Activated CD8-positive, alpha-beta memory T cell treated with anti-CD3 and anti-CD28 coated beads for 1 hour (primary cell): ENCODE measurements around the gene LIN7B.
"Not testable (repeated sequence)": the region's sequence is repeated elsewhere in the genome, so short reads cannot be mapped to it uniquely, and the experiment has no call there.

Source experiments
- DNase-seq, 2 donors: peaks; one replicate each; pipeline ENCODE4 v3.0.0-alpha.2; 2020; ENCODE audit warnings: low read depth in 1 of 2; ENCODE audit errors: extremely low read depth in 1 of 2

LIN7B gene

DNA sequence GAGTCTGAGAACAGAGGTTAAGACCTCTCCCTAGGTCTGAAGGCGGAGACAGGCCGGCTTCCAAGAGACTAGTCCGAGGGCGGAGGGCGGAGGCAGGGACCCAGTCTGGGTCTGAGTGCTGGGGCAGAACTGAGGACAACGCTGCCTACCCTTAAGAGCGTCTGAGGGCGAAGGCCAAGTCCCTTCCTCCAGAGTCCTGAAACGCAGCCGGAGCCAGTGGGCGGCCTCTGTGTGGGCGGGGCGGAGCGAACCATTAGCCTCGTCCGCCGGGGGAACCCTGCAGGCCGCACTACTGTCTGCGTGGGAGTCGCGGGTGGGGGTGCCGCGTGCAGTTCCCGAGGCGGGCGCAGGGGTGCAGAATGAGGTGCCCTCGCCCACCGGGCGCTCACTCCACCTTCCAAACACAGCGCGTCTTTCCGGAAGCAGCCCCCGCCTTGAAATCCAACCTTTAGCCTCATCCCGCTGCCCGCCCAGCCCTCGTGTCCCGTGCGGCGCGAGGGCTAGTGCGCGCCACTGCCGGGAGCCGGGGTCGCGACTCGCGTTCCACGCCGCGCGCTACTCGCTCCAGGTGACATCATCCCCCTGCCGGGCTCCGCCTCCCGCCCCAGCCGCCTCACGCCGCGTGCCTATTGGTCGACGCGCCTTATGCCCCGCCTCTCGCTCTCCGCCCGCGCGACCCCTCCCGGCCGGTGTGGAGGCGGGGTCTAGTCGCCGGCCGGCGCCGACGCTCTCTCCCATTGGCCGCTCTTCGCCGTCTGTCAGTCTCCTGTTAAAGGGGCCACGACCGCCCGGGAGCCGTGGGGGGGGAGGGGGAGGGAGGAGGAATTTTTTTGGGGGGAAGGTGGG lies 4.6 kb downstream of the LIN7B start, which contains the start of gene C19orf73:
TSS of gene C19orf73 (minus strand) at position 579 of the 846 bp plus-strand sequence. CDS start at position 458, 121 bp downstream.
- peak; percentile 86 to 92 for DNase-seq

- no peak for DNase-seq
These were observed 5.5 kb downstream of the LIN7B start, which contains the start of gene PPFIA3 for GRCh38 chr19:49119411-49120324. TSS of gene PPFIA3 (plus strand) at chr19:49119544. CDS start at chr19:49127874, 8,330 bp downstream.

DNA sequence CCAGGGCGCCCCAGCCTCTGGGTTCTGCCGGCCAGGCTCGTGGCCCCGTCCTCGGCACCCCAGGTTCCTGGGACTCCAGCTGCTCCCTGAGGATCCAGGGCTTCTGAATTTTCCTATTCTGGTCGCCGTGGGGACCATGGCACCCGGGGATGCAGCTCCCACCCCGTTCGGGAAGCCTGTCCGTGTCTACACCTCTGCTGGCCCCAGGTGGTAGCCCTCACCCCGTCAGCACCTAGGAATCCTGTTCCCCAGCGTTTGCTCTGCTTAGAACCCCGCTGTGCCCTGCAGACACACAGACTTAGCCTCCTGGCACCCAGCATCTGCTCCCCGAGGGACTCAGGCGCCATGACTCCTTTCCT lies 6.1 kb downstream of the LIN7B start:
- no peak for DNase-seq

- no peak for DNase-seq
These were observed 6.7 kb downstream of the LIN7B start for GRCh38 chr19:49120868-49121267.

DNA sequence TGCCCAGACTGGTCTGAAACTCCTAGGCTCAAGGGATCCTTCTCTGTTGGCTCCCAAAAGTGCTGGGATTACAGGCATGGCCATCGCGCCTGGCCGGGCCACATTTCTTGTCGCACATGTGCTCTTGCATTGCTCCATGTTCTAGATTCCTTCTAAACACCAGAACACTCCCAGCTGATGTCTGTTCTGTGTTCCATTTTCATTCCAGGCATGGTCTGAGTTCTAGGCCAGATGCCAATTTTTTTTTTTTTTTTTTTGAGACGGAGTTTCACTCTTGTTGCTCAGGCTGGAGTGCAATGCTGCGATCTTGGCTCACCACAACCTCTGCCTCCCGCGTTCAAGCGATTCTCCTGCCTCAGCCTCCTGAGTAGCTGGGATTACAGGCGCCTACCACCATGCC lies 7.7 kb downstream of the LIN7B start:
- not testable (repeated sequence) for DNase-seq

- not testable (repeated sequence) for DNase-seq
These were observed 9.1 kb downstream of the LIN7B start for GRCh38 chr19:49123285-49123684.

- DNase-seq: no peak
These were observed 11.0 kb downstream of the LIN7B start for GRCh38 chr19:49125025-49125731.

- DNase-seq: no peak
These were observed 12.4 kb downstream of the LIN7B start for GRCh38 chr19:49126575-49126974.

DNA sequence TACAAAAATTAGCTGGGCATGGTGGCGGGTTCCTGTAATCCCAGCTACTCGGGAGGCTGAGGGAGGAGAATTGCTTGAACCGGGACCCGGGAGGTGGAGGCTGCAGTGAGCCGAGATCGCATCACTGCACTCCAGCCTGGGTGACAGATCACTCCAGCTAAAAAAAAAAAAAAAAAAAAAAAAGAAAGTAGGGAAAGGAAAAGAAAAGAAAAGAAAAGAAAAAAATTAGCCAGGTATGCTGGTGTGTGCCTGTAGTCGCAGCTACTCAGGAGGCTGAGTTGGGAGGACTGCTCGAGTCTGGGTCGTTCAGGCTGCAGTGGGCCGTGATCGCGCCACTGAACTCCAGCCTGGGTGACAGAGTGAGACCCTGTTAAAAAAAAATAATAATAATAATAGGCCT lies 13.1 kb downstream of the LIN7B start:
- not testable (repeated sequence) for DNase-seq

DNA sequence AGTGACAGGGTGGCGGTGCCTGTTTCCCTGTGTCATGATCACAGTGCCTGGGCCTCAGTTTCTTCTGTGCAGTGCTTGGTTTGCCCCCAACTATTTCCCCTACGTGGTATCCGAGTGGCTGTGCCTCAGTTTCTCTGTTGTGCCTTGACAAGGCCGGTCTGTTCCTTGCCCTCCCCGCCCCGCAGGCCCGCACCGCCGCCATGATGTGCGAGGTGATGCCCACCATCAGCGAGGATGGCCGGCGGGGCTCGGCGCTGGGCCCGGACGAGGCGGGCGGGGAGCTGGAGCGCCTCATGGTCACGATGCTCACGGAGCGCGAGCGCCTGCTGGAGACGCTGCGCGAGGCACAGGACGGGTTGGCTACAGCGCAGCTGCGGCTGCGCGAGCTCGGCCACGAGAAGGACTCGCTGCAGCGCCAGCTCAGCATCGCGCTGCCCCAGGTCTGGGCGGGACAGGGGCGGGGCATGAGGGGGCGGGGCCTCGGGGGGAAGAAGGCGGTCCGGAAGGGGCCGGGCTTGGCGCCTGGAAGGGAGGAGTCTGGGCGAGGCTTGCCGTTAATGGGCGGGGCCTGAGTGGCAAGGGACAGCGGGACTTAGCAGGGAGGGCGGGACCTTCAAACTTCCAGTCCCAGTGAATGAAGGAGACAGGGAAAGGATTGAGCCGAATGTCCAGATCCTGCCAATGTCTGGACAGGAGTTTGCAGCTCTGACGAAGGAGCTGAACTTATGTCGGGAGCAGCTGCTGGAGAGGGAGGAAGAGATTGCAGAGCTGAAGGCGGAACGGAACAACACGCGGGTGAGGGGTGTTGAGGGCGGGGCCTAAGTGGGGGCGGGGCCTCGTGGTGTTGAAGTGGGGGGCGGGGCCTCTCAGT lies 13.7 kb downstream of the LIN7B start:
- peak; percentile 82 to 91 for DNase-seq

DNA sequence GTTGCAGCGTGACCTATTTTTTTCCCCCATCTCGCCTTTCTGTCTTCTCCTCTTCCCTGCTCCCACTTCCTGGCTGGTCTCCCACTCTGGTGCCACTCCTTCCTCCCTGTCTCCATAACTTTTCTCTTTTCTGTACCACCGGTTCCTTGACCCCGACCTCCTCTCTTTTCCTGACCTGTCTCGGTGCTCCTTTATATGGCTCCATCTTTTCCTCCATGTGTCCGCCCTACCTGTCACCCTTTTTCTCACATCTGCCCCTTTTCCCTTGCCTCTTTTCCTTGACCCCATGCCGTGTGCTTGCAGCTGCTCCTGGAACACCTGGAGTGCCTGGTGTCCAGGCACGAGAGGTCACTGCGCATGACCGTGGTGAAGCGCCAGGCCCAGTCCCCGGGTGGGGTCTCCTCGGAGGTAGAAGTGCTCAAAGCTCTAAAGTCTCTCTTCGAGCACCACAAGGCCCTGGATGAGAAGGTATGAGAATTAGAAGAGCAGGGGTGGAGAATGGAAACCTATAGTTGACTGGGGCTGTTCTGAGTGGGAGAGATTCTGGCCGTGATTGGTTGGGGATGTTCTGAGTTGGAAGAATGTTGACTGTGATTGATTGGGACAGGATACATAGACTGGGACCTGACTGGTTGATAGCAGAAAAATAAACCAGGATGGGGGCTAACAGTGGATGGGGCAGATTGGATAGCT lies 14.5 kb downstream of the LIN7B start:
- DNase-seq: no peak

DNA sequence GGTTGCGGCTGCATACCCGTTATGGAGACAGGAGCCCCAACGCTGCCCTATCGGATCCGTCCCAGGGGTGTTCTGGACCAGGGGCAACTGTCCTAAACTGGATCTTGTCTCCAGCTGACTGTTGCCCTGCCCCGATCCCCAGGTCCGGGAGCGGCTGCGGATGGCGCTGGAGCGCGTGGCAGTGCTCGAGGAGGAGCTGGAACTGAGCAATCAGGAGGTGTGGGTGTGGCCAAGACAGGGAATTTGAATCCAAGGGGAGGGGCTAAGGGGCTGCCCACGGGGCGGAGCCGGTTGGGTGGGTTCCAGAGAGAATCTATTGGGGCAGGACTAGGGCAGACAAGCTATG lies 15.0 kb downstream of the LIN7B start:
- no peak for DNase-seq

DNA sequence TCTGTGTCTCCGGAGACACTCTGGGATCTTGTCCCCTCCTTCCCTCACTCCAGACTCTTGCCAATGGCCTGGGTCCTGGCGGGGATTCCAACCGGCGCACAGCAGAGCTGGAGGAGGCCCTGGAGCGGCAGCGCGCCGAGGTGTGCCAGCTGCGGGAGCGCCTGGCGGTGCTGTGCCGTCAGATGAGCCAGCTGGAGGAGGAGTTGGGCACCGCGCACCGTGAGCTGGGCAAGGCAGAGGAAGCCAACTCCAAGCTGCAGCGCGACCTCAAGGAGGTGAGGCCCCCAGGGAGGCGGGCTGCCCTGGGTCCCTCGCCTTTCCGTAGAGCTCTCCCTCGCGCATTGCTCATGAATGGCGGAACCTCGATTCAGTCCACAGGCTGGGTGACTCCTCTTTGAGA lies 16.2 kb downstream of the LIN7B start:
- DNase-seq: no peak

DNA sequence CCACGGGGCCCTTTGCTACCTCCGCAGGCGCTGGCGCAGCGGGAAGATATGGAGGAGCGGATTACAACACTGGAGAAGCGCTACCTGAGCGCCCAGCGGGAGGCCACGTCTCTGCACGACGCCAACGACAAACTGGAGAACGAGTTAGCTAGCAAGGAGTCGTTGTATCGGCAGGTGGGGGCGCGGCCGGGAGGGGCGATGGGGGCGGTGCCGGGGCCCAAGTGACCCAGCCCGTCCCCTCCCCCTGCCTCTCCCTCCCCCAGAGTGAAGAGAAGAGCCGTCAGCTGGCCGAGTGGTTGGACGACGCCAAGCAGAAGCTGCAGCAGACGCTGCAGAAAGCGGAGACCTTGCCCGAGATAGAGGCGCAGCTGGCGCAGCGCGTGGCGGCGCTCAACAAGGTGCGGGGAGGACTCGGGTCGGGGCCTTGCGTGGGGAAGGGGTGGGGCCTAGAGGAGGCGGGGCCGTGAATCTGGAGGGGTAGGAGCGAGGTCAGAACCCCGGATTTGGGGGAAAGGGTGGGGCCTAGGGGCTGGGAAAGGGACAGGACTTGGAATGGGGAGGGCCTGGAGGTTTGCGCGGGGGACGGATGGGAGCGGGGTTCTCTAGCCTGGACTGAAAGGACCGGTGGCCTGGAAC lies 18.9 kb downstream of the LIN7B start:
- no peak for DNase-seq

DNA sequence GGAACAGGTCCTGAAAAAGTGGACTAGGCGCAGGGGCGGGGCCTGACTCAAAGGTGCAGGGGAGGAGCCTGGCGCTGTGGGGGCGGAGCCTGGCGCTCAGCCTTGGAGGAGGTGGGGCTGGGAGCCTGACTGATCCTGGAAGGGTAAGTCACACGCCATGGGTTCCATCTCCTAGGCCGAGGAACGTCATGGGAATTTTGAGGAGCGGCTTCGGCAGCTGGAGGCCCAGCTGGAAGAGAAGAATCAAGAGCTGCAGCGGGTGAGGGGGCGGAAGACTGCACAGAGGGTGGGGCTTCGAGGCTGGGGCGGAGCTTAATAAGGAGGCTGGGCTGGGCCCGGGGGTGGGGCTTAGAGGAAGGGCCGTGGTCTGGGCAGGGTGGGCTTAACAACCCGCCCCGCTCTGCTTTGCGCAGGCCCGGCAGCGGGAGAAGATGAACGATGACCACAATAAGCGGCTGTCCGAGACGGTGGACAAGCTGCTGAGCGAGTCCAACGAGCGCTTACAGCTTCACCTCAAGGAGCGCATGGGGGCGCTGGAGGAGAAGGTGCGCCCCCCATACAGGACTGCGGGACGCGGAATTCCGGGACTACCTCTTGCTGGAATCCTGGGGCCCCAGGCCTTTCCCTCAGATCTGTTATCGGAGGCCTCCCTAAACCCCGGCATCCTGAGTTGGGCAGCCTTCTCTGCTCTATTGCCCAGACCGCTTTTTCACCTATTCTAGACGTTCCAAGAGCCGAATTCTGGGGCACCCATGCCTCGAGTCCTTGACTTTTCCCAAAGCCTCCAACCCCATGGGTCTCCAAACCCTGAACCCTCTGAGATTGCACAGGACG lies 19.7 kb downstream of the LIN7B start:
- peak in 1 of 2 donors; percentile 35 for DNase-seq

GRCh38 chr19:49135686-49136085 lies 21.5 kb downstream of the LIN7B start:
- no peak for DNase-seq

DNA sequence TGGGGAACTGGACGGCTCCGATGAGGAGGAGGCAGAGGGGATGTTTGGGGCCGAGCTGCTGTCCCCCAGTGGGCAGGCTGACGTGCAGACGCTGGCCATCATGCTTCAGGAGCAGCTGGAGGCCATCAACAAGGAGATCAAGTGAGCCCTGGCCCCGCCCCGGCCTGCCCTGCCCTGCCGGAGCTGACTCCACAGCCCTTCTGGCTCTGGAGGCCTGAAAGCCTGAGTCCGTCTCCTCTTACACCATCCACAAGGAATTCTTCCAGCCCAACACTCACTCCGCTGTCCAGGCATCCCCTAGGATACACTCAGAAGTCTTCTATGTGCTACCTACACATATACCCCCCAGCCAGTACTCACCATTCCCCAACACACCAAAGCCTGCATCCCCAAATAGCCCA lies 22.6 kb downstream of the LIN7B start:
- DNase-seq: no peak

DNA sequence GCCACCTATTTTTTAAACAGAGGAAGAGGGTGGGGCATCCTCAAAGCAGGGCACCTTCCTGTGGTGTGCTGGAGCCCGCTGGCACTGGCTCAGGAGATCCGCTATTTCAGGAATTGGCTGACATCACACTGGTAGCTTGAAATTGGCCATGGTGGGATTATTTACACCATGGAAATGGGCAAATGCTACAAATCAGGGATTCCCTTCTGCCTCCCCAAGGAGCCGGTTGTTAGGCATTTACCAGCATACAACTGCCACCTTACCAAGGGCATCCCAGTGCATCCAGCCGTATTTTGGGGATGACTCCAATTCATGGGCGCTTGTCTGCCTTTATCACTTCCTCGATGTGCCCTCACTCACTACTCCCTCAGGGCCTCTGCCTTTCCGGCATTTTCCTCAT lies 26.8 kb downstream of the LIN7B start:
- DNase-seq: no peak
